K562 (cell line): ENCODE measurements around the gene TMCC2. TPM values are rescaled to one million over a fixed set of nuclear protein-coding genes. Genes with fewer than 3 reads are reported as not detected.
A peak's percentile ranks its signal among the peaks of the same experiment; 100 is the strongest.

Source experiments
- CBX2 ChIP-seq: fragments of 200-600 bp; sonication (generic); IDR thresholded peaks from one replicate; pipeline ENCODE4 v1.6.1; 2012; ENCODE audit warnings: mild to moderate bottlenecking, low read length, inconsistent platforms; ENCODE audit not compliant: insufficient read depth, poor library complexity, severe bottlenecking
- COPS2 ChIP-seq: fragments of 450-650 bp; conservative IDR thresholded peaks from 2 replicates; pipeline ENCODE4 v1.6.1; 2016; ENCODE audit warnings: mild to moderate bottlenecking, moderate library complexity
- EP300 ChIP-seq: IDR thresholded peaks from 2 replicates; pipeline ENCODE4 v1.6.1; 2012; ENCODE audit warnings: low read length, improper control_type of control experiment
- ETV1 ChIP-seq: fragments of 450-650 bp; conservative IDR thresholded peaks from 2 replicates; pipeline ENCODE4 v1.6.1; 2016; ENCODE audit warnings: missing genetic modification characterization, control low read depth, low read depth, missing compliant biosample characterization
- FOXP4 ChIP-seq: sonication (generic); formaldehyde crosslinking; IDR thresholded peaks from 2 replicates; pipeline ENCODE4 v1.8.0; 2022; ENCODE audit warnings: mild to moderate bottlenecking, missing genetic modification reagents, borderline replicate concordance
- HMGN3 ChIP-seq: IDR thresholded peaks from 2 replicates; pipeline ENCODE4 v1.6.1; 2011; ENCODE audit warnings: borderline replicate concordance, low read depth, mild to moderate bottlenecking, mixed read lengths, low read length; ENCODE audit not compliant: insufficient read length; ENCODE audit errors: extremely low read depth
- HNRNPK ChIP-seq: fragments of 200-400 bp; formaldehyde crosslinking; IDR thresholded peaks from one replicate; pipeline ENCODE4 v1.6.1; 2018; ENCODE audit warnings: mild to moderate bottlenecking, low read depth, low read length; ENCODE audit not compliant: poor library complexity, severe bottlenecking
- LEF1 ChIP-seq: fragments of 450-650 bp; IDR thresholded peaks from 2 replicates; pipeline ENCODE4 v1.6.1; 2016; ENCODE audit warnings: mild to moderate bottlenecking
- MEF2A ChIP-seq: IDR thresholded peaks from 2 replicates; pipeline ENCODE4 v1.6.1; 2011; ENCODE audit warnings: low read depth, mild to moderate bottlenecking, low read length, moderate library complexity; ENCODE audit not compliant: control insufficient read depth
- PBX2 ChIP-seq, 2 experiments: IDR thresholded peaks in 1 of 2; conservative IDR thresholded peaks in 1 of 2; 2 replicates each; pipeline ENCODE4 v1.6.1; 2016; ENCODE audit warnings: low read depth in 2 of 2, mild to moderate bottlenecking in 1 of 2, missing compliant biosample characterization in 1 of 2, missing genetic modification characterization in 1 of 2, moderate library complexity in 1 of 2
- PML ChIP-seq: IDR thresholded peaks from 2 replicates; pipeline ENCODE4 v1.6.1; 2012; ENCODE audit warnings: low read length, inconsistent platforms
- PTRF ChIP-seq: fragments of 450-650 bp; IDR thresholded peaks from 2 replicates; pipeline ENCODE4 v1.6.1; 2016; ENCODE audit warnings: mild to moderate bottlenecking, missing genetic modification characterization, missing compliant biosample characterization
- SNRNP70 ChIP-seq: fragments of 200-400 bp; formaldehyde crosslinking; optimal IDR thresholded peaks from 2 replicates; pipeline ENCODE3; 2017; ENCODE audit warnings: low read depth, low read length
- TCFL5 ChIP-seq: fragments of 250-450 bp; sonication (Bioruptor Pico); conservative IDR thresholded peaks from 2 replicates; pipeline ENCODE4 v1.6.1; 2021; ENCODE audit warnings: mild to moderate bottlenecking, moderate library complexity, matching md5 sums
- ZFP36 ChIP-seq: fragments of 150-350 bp; IDR thresholded peaks from 2 replicates; pipeline ENCODE4 v1.6.1; 2018; ENCODE audit warnings: low read length, low read depth; ENCODE audit not compliant: partially characterized antibody
- ZHX1 ChIP-seq: fragments of 150-350 bp; conservative IDR thresholded peaks from 2 replicates; pipeline ENCODE4 v1.6.1; 2014; ENCODE audit warnings: low read length
- ZNF224 ChIP-seq: sonication (generic); formaldehyde crosslinking; IDR thresholded peaks from 2 replicates; pipeline ENCODE4 v1.8.0; 2022; ENCODE audit warnings: mild to moderate bottlenecking, missing genetic modification reagents
- ZNF707 ChIP-seq: fragments of 250-450 bp; sonication (Bioruptor Pico); conservative IDR thresholded peaks from 2 replicates; pipeline ENCODE4 v1.8.0; 2022; ENCODE audit warnings: inconsistent platforms, mild to moderate bottlenecking, moderate library complexity
- ZNF76 ChIP-seq: fragments of 250-450 bp; sonication (Bioruptor Pico); IDR thresholded peaks from 2 replicates; pipeline ENCODE4 v1.4.0; 2020; ENCODE audit warnings: mild to moderate bottlenecking, moderate library complexity, borderline replicate concordance
- polyA plus RNA-seq, 8 experiments: library from polyadenylated mRNA; depleted of rRNA in 4 of 8; stranded (reverse) in 5 of 8; unstranded in 3 of 8; fragments of >200 nt; fragmentation: Nextera tagmentation in 2 of 8; fragmentation: Illumina TruSeq in 1 of 8; extraction: Ambion mirVana in 2 of 8; extraction: Trizol in 1 of 8; gene quantifications; 2 replicates each; pipeline versions ENCODE4 v1.2.1 to v1.2.3, GENCODE V29; 2011 to 2014; ENCODE audit warnings: inconsistent platforms in 1 of 8, missing spikeins in 1 of 8
- total RNA-seq, 7 experiments: library from RNA; depleted of rRNA in 6 of 7; stranded (reverse); fragments of >200 nt in 6 of 7; fragmentation: Illumina TruSeq in 2 of 7; extraction: Trizol in 2 of 7; gene quantifications; 2 replicates each; pipeline versions ENCODE4 v1.2.1 to v1.2.3, GENCODE V29; 2011 to 2021; ENCODE audit warnings: low replicate concordance in 1 of 7

Gene TMCC2
- total and polyA plus RNA-seq, 9 of the 15 experiments (the other 6 are each of a cell fraction or from before 2014, with no cell fraction given), result 0.06 to 1.8 (median 0.98) TPM

GRCh38 chr1:205263580-205264190 lies 35.9 kb downstream of the TMCC2 start (continued):
- no peak for TF ChIP-seq COPS2
- TF ChIP-seq TCFL5, result no peak
- TF ChIP-seq ZHX1, result no peak
- TF ChIP-seq LEF1, result no peak
- TF ChIP-seq EP300, result peak; percentile 68
- TF ChIP-seq ZNF76 (CRISPR knock-in tag), result no peak
- no peak for TF ChIP-seq PTRF (tag)
- TF ChIP-seq ZFP36, result peak; percentile 40
- no peak for TF ChIP-seq ZNF707 (CRISPR knock-in tag)
- no peak for TF ChIP-seq ETV1 (tag)
- TF ChIP-seq MEF2A, result no peak
- no peak for TF ChIP-seq SNRNP70
- TF ChIP-seq PML, result no peak
- no peak for TF ChIP-seq HMGN3
- no peak for TF ChIP-seq ZNF224
- TF ChIP-seq FOXP4 (CRISPR knock-in tag), result no peak
- no peak for TF ChIP-seq HNRNPK
- no peak for TF ChIP-seq CBX2
- no peak for TF ChIP-seq PBX2 (CRISPR knock-in tag; IDR thresholded peaks at IDR 0.05; ENCODE audit: low read depth)
- TF ChIP-seq PBX2 (tag; conservative IDR thresholded peaks at IDR 0.05; ENCODE audit: low read depth), result no peak
